Astrocyte (in vitro differentiated cells and primary cell): ENCODE measurements around the gene ACOX2. TPM values are rescaled to one million over a fixed set of nuclear protein-coding genes. Genes with fewer than 3 reads are reported as not detected.

Experiments
- DNase-seq: peaks from one replicate; pipeline ENCODE4 v3.0.0-alpha.2; 2010; ENCODE audit warnings: low read depth
- FAIRE-seq: peaks from 2 replicates; lab custom pipeline; 2011; peaks lifted over from hg19 to GRCh38; lab: Jason Lieb, UNC
- H2AFZ ChIP-seq: 2 replicates; pipeline ENCODE4 v1.6.0; 2012; ENCODE audit warnings: low read depth, low read length, inconsistent platforms
- H3K27ac ChIP-seq: 2 replicates; pipeline ENCODE4 v1.5.1; 2011; ENCODE audit warnings: low read depth, low read length, inconsistent platforms
- H3K27me3 ChIP-seq: 2 replicates; pipeline ENCODE4 v1.6.0; 2011; ENCODE audit warnings: low read length, inconsistent platforms; ENCODE audit not compliant: insufficient read depth
- H3K36me3 ChIP-seq: 2 replicates; pipeline ENCODE4 v1.5.1; 2011; ENCODE audit warnings: low read length, inconsistent platforms; ENCODE audit not compliant: insufficient read depth
- H3K4me1 ChIP-seq: 2 replicates; pipeline ENCODE4 v1.5.1; 2011; ENCODE audit warnings: low read length, inconsistent platforms; ENCODE audit not compliant: insufficient read depth
- H3K4me2 ChIP-seq: 2 replicates; pipeline ENCODE4 v1.6.0; 2012; ENCODE audit warnings: low read length, inconsistent platforms
- H3K4me3 ChIP-seq: 2 replicates; pipeline ENCODE4 v1.5.1; 2011; ENCODE audit warnings: low read depth, mild to moderate bottlenecking, low read length, inconsistent platforms; ENCODE audit not compliant: insufficient read depth
- H3K79me2 ChIP-seq: 2 replicates; pipeline ENCODE4 v1.6.0; 2012; ENCODE audit warnings: mild to moderate bottlenecking, low read length, inconsistent platforms; ENCODE audit not compliant: insufficient read depth
- H3K9ac ChIP-seq: 2 replicates; pipeline ENCODE4 v1.6.0; 2012; ENCODE audit warnings: mild to moderate bottlenecking, low read length, inconsistent platforms
- H3K9me3 ChIP-seq: 2 replicates; pipeline ENCODE4 v1.5.1; 2012; ENCODE audit warnings: low read depth, mild to moderate bottlenecking, low read length, inconsistent platforms; ENCODE audit not compliant: insufficient read depth
- H4K20me1 ChIP-seq: 2 replicates; pipeline ENCODE4 v1.6.0; 2012; ENCODE audit warnings: low read length, inconsistent platforms; ENCODE audit not compliant: insufficient read depth
- H3K27ac Mint-ChIP-seq: one replicate; pipeline ENCODE4 v1.8.0; 2021; ENCODE audit warnings: mild to moderate bottlenecking, mixed read lengths; ENCODE audit not compliant: unreplicated experiment
- H3K27me3 Mint-ChIP-seq: one replicate; pipeline ENCODE4 v1.8.0; 2021; ENCODE audit warnings: low read depth, mixed read lengths; ENCODE audit not compliant: unreplicated experiment
- H3K36me3 Mint-ChIP-seq: one replicate; pipeline ENCODE4 v1.8.0; 2021; ENCODE audit warnings: low read depth, mixed read lengths; ENCODE audit not compliant: unreplicated experiment
- H3K4me1 Mint-ChIP-seq: one replicate; pipeline ENCODE4 v1.8.0; 2021; ENCODE audit warnings: low read depth, mixed read lengths; ENCODE audit not compliant: unreplicated experiment
- H3K4me3 Mint-ChIP-seq: one replicate; pipeline ENCODE4 v1.8.0; 2021; ENCODE audit warnings: mild to moderate bottlenecking, moderate library complexity, mixed read lengths; ENCODE audit not compliant: unreplicated experiment
- H3K9me3 Mint-ChIP-seq: one replicate; pipeline ENCODE4 v1.8.0; 2021; ENCODE audit warnings: mild to moderate bottlenecking, mixed read lengths; ENCODE audit not compliant: unreplicated experiment
- EZH2 ChIP-seq: IDR thresholded peaks from 2 replicates; pipeline ENCODE4 v1.6.1; 2012; ENCODE audit warnings: mild to moderate bottlenecking, low read length, inconsistent platforms; ENCODE audit not compliant: insufficient read depth
- total RNA-seq: library from RNA; stranded (reverse); gene quantifications from 2 replicates; pipeline ENCODE4 v1.2.1, GENCODE V29; 2021
- TF ChIP-seq, protein P1 (sequence below): IDR thresholded peaks from 2 replicates; pipeline ENCODE4 v1.5.1; 2011; ENCODE audit warnings: low read depth, mild to moderate bottlenecking, inconsistent platforms, low read length, moderate library complexity; ENCODE audit not compliant: insufficient read depth

Gene ACOX2
- total RNA-seq, 1 donor from 2014 or later, result 2.7 TPM

DNA sequence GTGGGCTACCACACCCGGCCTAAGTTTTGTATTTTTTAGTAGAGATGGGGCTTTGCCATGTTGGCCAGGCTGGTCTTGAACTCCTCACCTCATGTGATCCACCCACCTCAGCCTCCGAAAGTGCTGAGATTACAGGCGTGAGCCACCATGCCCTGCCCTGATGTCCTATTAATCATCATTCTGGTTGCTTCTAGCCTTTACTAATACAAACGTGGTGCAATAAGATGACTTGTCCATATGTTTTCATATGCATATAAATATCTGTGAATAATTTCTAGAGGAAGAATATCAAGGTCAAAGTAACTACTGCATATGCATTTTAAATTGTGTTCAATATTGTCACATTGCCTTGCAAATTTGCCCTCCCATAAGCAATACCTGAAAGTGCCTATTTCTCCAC, 77.8 kb downstream of the ACOX2 start:
- FAIRE-seq, result no peak
- no peak overlapping the region for H3K4me3 Mint-ChIP-seq
- no peaks in the 10 kb centered on the region for H3K79me2 ChIP-seq

More for the DNA sequence above, 77.8 kb downstream of the ACOX2 start:
- peaks cover 15% of the 10 kb centered on the region for H3K9me3 Mint-ChIP-seq
- no peak overlapping the region for H3K27ac ChIP-seq
- no peak overlapping the region for H3K27ac Mint-ChIP-seq
- H3K27me3 ChIP-seq, result no peaks in the 10 kb centered on the region
- H3K4me2 ChIP-seq, result no peak overlapping the region
- H3K27me3 Mint-ChIP-seq, result no peaks in the 10 kb centered on the region
- no peak for TF ChIP-seq EZH2
- TF ChIP-seq, protein P1, sequence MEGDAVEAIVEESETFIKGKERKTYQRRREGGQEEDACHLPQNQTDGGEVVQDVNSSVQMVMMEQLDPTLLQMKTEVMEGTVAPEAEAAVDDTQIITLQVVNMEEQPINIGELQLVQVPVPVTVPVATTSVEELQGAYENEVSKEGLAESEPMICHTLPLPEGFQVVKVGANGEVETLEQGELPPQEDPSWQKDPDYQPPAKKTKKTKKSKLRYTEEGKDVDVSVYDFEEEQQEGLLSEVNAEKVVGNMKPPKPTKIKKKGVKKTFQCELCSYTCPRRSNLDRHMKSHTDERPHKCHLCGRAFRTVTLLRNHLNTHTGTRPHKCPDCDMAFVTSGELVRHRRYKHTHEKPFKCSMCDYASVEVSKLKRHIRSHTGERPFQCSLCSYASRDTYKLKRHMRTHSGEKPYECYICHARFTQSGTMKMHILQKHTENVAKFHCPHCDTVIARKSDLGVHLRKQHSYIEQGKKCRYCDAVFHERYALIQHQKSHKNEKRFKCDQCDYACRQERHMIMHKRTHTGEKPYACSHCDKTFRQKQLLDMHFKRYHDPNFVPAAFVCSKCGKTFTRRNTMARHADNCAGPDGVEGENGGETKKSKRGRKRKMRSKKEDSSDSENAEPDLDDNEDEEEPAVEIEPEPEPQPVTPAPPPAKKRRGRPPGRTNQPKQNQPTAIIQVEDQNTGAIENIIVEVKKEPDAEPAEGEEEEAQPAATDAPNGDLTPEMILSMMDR, result no peak
- H3K9ac ChIP-seq, result no peak overlapping the region
- DNase-seq, result no peak
- no peak overlapping the region for H2AFZ ChIP-seq
- no peaks in the 10 kb centered on the region for H3K36me3 ChIP-seq
- no peaks in the 10 kb centered on the region for H4K20me1 ChIP-seq
- H3K4me1 ChIP-seq, result peaks cover 8% of the 10 kb centered on the region
- peaks cover 6% of the 10 kb centered on the region for H3K4me1 Mint-ChIP-seq
- H3K4me3 ChIP-seq, result no peak overlapping the region
- no peaks in the 10 kb centered on the region for H3K36me3 Mint-ChIP-seq
- H3K9me3 ChIP-seq, result peaks cover 3% of the 10 kb centered on the region

Other genes starting within 250 kb of the ACOX2 start
- gene RPP14, start 230.9 kb downstream of the ACOX2 start, total RNA-seq, result 19.0 and 22.2 TPM in 2 replicates
- gene HTD2, start 230.7 kb downstream of the ACOX2 start, total RNA-seq, result 7.3 and 7.7 TPM in 2 replicates
- gene PXK, start 204.3 kb downstream of the ACOX2 start, total RNA-seq, result 10.3 and 10.5 TPM in 2 replicates
- gene PDHB, start 103.4 kb downstream of the ACOX2 start, total RNA-seq, result 87.7 and 95.7 TPM in 2 replicates
- 7.9 and 10.0 TPM in 2 replicates for gene KCTD6, start 45.1 kb downstream of the ACOX2 start, total RNA-seq
- gene FAM107A, start 40.2 kb upstream of the ACOX2 start, total RNA-seq, result not detected in 2 replicates
- not detected in 2 replicates for gene FAM3D, start 129.6 kb upstream of the ACOX2 start, total RNA-seq